Left colon (tissue), 2 donors: ENCODE data around the gene RNASE8. TPM values are rescaled to one million over a fixed set of nuclear protein-coding genes. Genes with fewer than 3 reads are reported as not detected.
A peak's percentile ranks its signal among the peaks of the same experiment; 100 is the strongest.

Experiments
- ATAC-seq: fragments of 200-7000 bp; cut with Tn5 transposase; one replicate; pipeline ENCODE4 v1.9.1; 2020; ENCODE audit warnings: mild to moderate bottlenecking, moderate library complexity
- DNase-seq, 2 donors: peaks; one replicate each; pipeline ENCODE4 v3.0.0-alpha.2; 2020
- intact Hi-C, 2 donors: fragments of 100-400 bp; cut with DNase I in 1 of 2; cut with micrococcal nuclease in 1 of 2; formaldehyde crosslinking; loops; one replicate each; pipeline versions ENCODE4 v1.11.2 to v1.14.0; 2022; cut with DNase I, micrococcal nuclease
- total RNA-seq, 2 donors: library from RNA; stranded (reverse); fragmentation: NEBNext Ultra II Directional; extraction: Animal tissue kit (Norgen Biotek cat#: 25700); gene quantifications; one replicate each; pipeline ENCODE4 v1.2.1, GENCODE V29; 2021
- donor health status: DM: no; HTN: no; CAD: no.
- donor health status: DM: yes; HTN: yes; CAD: no.

RNASE8 gene
- total RNA-seq, 2 donors from 2014 or later: not detected

DNA sequence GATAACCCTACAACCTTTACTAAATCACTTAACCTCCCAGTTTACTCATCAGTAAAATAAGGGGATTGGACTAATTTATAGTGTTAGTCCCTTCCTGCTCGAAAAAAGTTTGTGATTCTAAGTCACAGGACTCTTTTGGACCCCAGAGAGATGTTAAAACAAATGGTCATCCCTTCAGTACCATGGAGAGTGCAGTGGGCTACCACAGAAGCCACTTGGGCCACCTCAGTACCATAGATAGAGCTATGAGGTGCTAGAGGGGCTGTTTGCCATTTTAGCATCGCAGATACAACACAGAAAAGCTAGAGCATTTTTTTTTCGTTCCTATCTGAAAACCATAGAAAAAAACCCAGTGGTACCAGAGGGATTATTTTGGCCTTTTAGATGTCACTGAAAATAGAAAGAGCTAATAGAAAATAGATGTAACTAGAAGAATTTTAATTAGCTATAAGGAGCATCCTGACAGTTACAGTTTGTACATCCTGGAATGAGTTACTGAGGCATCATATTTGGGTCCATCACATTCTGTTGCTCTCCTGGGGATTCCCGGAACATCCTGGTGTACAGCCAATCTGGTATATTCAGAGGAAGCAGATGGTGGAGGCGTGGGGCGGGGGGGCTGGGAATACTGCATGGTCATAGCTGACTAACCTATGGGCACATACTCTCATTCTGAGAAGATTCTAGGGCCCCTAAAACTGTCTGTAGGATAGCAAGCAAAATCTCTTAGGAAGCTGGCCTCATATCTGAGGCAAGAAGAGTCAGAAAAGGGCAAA is 38.0 kb downstream of the RNASE8 start:
- DNase-seq: no peak
- no peak for ATAC-seq
- intact Hi-C loops: loop anchor here (5.0 to 10.0 kb wide), 2 partner anchors 73 to 81 kb away; no protein-coding TSS in a partner anchor

DNA sequence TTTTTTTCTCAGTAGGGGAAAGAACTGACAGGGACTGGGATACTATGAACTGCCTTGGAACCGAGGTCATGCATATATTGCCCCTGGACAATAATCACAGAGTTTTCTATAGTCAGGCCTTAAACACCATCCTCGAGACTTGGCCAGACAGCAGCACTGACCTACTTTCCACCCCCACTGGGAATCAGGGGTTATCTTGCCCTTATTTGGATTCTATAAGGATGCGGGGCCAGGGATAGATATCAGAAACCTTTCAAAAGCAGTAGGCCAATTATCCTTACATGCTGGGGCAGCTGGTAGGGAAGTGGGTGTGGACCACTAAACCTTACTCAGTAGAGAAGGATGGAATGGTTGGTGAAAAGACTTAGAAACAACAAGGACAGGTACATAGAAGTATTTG is 38.8 kb downstream of the RNASE8 start:
- DNase-seq (no peak), ATAC-seq (no peak)
- intact Hi-C loops: loop anchor here (5.0 to 10.0 kb wide), 2 partner anchors 74 to 82 kb away; no protein-coding TSS in a partner anchor

GRCh38 chr14:21096978-21097635 is 39.5 kb downstream of the RNASE8 start:
- intact Hi-C loops: loop anchor here (5.0 to 10.0 kb wide), 2 partner anchors 75 to 82 kb away; no protein-coding TSS in a partner anchor
- peak; percentile 34 for ATAC-seq
- DNase-seq: no peak

DNA sequence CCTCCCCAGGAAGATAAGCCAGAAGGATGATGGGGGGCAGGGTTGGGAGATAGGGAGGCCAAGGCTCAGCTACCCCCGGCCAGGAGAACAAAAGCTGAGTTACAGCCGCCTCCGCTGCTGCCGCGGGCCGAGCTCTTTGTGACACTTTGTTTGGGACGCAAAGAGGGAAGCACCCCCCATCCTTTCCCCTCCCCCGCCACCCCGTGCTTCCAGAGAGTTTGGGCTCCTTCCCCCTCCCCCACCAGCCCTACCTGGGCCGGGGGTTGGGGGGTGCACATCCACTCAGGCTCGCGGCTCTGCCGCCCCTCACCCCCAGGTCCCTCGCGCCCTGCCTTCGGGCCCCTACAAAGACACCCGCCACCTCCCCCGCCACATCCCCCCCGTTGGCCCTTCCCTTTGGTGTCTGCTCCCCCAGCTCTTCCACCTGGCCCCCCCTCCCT is 40.0 kb downstream of the RNASE8 start:
- intact Hi-C loops: loop anchor here (5.0 to 10.0 kb wide), 2 partner anchors 75 to 83 kb away; no protein-coding TSS in a partner anchor
- DNase-seq (peak; percentile 46 to 69), ATAC-seq (peak; percentile 6)

DNA sequence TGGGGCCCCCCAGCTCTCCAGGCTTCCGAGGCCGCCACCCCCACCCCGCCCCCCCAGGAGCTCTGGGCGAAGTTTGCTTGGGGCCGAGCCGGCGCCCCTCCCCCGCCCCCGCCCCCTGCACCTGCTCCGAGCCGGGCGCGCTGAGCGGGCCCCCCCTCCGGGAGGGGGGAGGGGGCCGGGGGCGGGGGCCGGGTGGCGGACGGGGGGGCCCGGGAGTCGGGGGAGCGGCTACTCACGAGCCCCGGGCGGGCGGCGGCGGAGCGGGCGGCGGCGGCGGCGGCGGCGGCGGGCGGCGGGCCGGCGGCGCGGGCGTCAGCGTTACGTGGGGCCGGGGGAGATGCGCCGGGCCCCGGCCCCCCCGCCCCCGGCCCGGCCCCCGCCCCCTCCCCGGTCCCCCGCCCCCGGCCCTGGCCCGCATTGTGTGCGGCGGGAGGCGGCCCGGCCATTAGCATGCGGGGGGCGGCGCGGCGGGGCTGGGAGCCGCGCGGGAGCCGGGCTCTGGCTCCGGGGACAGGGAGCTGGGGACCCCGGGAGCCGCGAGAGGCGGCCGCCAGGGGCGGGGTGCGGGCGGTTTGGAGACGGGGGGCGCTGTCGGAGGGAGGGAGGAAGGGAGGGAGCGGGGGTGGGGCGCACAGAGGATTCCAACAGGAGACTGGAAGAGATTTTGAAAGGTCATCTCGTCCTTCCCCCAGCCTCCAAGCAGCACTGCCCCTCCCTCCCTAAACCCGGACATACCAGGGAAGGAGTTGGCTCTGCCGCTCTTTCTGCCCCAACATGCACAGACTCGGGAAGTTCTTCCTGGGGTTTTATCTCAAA is 40.7 kb downstream of the RNASE8 start, which contains the start of gene ZNF219:
Gene ZNF219, minus strand, starts transcription at position 580 of the 816 bp plus-strand sequence. CDS start 5,064 bp downstream, outside the sequence.
- intact Hi-C loops: loop anchor here (5.0 to 10.0 kb wide), 2 partner anchors 76 to 83 kb away; no protein-coding TSS in a partner anchor
- ATAC-seq: peak; percentile 42

GRCh38 chr14:21098892-21099595 is 41.4 kb downstream of the RNASE8 start:
- DNase-seq: no peak
- no peak for ATAC-seq
- intact Hi-C loops: loop anchor here (5.0 to 10.0 kb wide), 2 partner anchors 77 to 84 kb away; no protein-coding TSS in a partner anchor

More for the DNA sequence above, 40.7 kb downstream of the RNASE8 start, which contains the start of gene ZNF219:
- DNase-seq: peak; percentile 79 to 80

DNA sequence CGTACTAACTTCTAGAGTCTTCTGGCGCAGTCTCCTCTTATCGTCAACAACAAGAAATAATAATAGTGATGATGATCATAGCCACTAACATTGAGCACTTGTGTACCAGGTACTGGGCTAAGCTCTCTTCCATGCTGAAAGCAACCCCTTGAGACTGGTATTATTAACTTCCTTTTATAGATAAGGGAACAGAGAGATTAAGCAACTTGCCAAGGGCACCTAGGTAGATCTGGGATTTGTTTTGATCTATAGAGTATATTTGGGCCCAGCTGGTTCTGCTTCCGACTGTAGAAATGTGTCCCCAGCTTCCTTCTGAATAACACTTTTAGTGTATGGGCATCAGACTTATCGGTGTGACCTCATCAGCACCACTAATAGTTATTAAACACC is 42.0 kb downstream of the RNASE8 start:
- ATAC-seq: no peak
- intact Hi-C loops: loop anchor here (5.0 to 10.0 kb wide), 2 partner anchors 77 to 85 kb away; no protein-coding TSS in a partner anchor
- no peak for DNase-seq

DNA sequence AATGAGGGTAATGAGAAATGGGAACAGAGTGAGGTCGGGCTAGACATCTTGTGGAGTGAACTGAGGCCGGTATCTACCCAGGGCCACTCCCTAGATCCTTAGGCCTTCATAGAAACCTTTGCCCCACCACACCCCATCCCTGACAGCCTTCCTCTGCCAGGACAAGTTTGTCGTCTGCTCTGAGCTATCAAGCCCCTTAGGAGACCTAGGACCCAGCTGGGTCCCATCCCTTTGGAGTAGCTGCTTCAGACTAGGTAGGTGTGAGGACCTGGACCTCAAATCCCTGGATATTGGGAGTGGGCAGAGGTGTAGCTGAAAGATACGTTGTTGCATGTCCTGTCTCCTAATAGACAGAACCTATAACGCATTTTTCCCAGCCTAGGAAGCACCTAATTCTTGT is 43.3 kb downstream of the RNASE8 start, which contains the start of gene TMEM253:
Gene TMEM253, plus strand, starts transcription at position 136 of the 400 bp plus-strand sequence. CDS start 278 bp downstream, outside the sequence.
- peak; percentile 38 for ATAC-seq
- intact Hi-C loops: no loop called here
- DNase-seq: peak; percentile 74 to 80

GRCh38 chr14:21101802-21102413 is 44.3 kb downstream of the RNASE8 start:
- intact Hi-C loops: no loop called here
- no peak for ATAC-seq
- no peak for DNase-seq

DNA sequence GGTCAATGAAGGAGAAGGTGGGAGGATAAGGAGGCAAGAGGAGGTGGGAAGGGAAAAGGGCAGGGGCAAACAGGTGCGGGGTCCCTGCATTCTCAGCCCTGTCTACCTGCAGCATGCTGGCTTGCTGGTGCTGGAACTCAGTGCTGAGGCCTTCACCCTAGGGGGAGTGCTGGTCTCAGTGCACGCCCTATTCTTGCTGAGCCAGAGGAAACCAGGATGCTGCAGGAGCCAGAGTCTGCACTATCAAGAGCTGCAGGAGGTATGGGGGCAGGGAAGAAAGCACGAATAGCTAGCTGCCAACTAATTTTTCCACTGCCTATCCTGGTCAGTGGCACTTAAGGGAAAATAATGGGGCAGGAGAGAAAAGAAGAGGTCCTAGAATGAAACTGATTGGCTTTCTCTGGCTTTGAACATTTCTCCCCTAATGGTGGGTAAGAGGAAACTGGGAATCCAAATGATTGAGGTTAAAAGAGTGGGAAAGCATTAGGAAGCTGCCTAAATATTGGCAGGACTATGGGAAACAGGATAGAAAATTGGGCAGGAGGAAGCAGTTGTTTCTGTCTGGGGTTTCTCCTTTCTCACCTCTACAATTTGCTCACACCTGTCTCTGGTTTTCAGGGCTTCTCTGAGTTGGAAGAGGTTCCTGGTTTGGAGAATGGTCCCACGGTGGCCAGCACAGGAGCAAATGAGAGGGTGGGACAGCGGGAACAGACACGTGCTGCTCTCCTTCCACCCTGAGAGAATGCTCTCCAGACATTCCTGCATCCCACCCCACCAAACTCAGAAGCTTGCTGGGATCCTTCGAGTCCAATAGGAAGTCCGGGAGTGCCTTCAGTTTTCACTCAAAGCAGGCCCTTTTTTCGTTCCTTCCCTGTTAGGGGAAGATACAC is 45.1 kb downstream of the RNASE8 start:
- ATAC-seq: peak; percentile 15
- intact Hi-C loops: no loop called here
- DNase-seq: peak; percentile 52 to 73

- intact Hi-C loops: no loop called here
- DNase-seq (no peak), ATAC-seq (no peak)
These were observed 45.7 kb downstream of the RNASE8 start for GRCh38 chr14:21103411-21103709.

DNA sequence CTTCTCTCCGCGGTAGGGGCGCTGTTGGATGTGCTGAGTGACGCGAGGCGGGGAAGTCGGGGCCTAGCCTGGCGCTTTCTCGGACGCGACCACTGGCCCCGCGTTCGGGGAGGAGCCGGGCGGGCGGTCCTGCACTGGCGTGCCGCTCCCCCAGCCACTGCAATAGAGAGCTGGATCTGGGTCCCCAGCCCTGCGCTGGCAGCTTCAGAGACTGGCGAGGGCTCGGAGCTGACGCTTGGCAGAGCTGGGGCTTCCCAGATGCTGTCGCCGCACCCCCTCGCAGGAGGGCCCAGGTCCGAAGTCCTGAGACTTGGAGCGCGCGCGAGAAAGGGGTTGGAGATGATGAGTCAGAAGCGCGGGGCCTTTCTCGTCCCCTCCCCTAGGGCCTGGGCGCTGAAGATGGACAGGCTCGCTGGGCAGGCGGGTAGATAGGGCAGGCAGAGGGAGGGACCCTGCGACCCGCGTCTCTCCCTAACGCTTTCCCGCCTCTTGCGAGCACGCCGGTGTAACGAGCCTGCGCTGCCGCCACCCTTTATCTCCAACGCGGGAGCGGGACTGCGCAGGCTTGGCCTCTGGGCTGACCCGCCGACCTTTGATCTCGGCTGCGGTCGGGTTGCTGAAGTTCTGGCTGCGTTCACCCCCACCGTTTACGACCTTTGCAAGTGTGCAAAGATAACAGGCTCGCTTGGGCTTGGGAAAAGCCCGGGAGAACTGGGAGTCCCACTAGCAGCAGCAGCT is 46.3 kb downstream of the RNASE8 start:
- peak; percentile 97 for DNase-seq
- intact Hi-C loops: no loop called here

GRCh38 chr14:21104448-21105060 is 46.9 kb downstream of the RNASE8 start:
- DNase-seq (peak; percentile 84), ATAC-seq (peak; percentile 62)
- intact Hi-C loops: loop anchor here in 1 of 2 donors (5.0 kb wide), 2 partner anchors 37 to 92 kb away; no protein-coding TSS in a partner anchor

More for the DNA sequence above, 46.3 kb downstream of the RNASE8 start:
- ATAC-seq: peak; percentile 75

DNA sequence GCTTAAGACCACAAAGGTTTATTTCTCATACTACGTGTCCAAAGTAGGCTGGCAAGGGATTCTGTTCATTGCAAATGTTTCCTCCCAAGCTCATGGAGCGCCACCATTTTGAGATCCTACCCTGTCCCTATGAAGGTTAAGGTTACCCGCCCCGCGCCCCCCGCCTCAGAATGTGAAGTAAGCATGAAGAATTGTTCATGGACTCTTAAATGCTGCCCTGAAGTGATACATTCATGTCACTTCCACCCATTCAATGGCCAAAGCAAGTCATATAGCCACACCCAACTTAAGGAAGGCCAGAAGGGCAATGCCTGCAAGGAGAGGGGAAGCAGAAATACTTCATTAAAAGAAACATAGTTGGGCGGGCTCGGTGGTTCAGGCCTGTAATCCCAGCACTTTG is 47.5 kb downstream of the RNASE8 start:
- DNase-seq: no peak
- no peak for ATAC-seq
- intact Hi-C loops: loop anchor here in 1 of 2 donors (5.0 kb wide), 2 partner anchors 38 to 93 kb away; no protein-coding TSS in a partner anchor

DNA sequence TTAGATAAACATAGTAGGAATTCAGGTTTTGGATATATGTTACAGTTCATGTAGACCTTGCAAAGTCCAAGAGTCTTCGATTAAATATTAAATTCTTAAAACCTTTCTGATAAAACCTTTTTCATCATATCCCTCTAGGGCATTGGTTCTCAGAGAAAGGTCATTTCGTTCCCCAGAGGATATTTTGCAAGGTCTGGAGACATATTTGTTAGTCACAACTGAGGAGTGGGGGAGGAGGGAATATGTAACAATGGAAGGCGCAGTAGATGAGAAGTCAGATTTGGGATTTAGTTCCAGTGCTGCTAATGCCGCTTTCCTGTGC is 48.5 kb downstream of the RNASE8 start:
- DNase-seq (no peak), ATAC-seq (no peak)
- intact Hi-C loops: loop anchor here in 1 of 2 donors (5.0 kb wide), 2 partner anchors 39 to 94 kb away; no protein-coding TSS in a partner anchor
